ENCODE results near the gene ZNF444. TPM values are rescaled to one million over a fixed set of nuclear protein-coding genes. Genes with fewer than 3 reads are reported as not detected.

ZNF444 gene
- total and polyA plus RNA-seq, 2 of the 8 experiments (the other 6 are each of a cell fraction or from before 2014, with no cell fraction given) = 49.5 to 54.5 TPM

DNA sequence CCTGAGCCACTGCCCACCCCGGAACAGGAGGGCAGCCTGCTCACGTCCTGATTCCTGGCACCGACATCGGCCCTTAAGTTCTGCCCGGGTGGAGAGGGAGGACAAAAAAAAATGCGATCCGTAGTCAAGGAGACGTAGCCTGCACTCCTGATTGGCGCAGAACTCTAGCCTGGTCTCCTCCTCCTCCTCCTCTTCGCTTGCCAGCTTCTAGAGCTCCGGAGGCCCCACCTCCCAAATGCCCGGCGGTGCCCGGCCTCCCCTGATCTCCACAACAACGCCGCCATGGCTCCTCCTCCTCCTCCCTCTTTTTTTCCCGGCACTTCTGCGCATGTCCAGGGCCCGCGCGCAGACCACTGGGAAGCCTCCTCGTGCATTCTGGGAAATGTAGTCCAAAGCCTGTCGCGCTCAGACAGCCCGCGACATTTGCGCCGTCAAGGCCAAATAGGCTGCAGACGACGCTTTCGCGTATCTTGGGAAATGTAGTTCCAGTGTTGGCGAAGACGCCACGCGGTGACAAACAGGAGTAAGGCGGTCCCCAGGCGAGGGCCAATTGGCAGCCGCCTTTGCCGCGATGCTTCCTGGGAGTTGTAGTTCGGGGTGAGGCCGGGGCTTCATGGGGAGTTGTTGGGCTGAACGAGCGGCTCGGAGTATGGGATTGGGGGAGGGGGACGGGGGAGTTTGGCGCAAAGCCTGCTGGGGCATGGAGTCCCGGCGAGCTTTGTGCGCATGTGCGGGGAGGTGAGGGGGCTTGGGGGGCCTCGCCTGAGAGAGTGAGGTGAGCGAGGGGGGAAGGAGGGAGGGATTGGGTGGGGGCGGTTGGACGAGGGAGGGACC is at the start of gene ZNF444 (continued):
- TF ChIP-seq, protein P1, sequence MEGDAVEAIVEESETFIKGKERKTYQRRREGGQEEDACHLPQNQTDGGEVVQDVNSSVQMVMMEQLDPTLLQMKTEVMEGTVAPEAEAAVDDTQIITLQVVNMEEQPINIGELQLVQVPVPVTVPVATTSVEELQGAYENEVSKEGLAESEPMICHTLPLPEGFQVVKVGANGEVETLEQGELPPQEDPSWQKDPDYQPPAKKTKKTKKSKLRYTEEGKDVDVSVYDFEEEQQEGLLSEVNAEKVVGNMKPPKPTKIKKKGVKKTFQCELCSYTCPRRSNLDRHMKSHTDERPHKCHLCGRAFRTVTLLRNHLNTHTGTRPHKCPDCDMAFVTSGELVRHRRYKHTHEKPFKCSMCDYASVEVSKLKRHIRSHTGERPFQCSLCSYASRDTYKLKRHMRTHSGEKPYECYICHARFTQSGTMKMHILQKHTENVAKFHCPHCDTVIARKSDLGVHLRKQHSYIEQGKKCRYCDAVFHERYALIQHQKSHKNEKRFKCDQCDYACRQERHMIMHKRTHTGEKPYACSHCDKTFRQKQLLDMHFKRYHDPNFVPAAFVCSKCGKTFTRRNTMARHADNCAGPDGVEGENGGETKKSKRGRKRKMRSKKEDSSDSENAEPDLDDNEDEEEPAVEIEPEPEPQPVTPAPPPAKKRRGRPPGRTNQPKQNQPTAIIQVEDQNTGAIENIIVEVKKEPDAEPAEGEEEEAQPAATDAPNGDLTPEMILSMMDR (IDR thresholded peaks at IDR 0.05; ENCODE audit: control extremely low read depth in 1 of 3, insufficient read depth in 1 of 3, low read depth in 1 of 3, low read length in 3 of 3) = no peak
- no peak for TF ChIP-seq TEAD4 (IDR thresholded peaks at IDR 0.05; ENCODE audit: low read depth, low read length)
- no peak for TF ChIP-seq EZH2 (IDR thresholded peaks at IDR 0.05; ENCODE audit: low read depth, low read length, severe bottlenecking)
- no peak for TF ChIP-seq SIRT6 (IDR thresholded peaks at IDR 0.05; ENCODE audit: low read length)
- TF ChIP-seq JUN (IDR thresholded peaks at IDR 0.05; ENCODE audit: low read depth, low read length) = no peak
- TF ChIP-seq BACH1 (IDR thresholded peaks at IDR 0.05; ENCODE audit: low read length) = no peak
- TF ChIP-seq, protein P2, sequence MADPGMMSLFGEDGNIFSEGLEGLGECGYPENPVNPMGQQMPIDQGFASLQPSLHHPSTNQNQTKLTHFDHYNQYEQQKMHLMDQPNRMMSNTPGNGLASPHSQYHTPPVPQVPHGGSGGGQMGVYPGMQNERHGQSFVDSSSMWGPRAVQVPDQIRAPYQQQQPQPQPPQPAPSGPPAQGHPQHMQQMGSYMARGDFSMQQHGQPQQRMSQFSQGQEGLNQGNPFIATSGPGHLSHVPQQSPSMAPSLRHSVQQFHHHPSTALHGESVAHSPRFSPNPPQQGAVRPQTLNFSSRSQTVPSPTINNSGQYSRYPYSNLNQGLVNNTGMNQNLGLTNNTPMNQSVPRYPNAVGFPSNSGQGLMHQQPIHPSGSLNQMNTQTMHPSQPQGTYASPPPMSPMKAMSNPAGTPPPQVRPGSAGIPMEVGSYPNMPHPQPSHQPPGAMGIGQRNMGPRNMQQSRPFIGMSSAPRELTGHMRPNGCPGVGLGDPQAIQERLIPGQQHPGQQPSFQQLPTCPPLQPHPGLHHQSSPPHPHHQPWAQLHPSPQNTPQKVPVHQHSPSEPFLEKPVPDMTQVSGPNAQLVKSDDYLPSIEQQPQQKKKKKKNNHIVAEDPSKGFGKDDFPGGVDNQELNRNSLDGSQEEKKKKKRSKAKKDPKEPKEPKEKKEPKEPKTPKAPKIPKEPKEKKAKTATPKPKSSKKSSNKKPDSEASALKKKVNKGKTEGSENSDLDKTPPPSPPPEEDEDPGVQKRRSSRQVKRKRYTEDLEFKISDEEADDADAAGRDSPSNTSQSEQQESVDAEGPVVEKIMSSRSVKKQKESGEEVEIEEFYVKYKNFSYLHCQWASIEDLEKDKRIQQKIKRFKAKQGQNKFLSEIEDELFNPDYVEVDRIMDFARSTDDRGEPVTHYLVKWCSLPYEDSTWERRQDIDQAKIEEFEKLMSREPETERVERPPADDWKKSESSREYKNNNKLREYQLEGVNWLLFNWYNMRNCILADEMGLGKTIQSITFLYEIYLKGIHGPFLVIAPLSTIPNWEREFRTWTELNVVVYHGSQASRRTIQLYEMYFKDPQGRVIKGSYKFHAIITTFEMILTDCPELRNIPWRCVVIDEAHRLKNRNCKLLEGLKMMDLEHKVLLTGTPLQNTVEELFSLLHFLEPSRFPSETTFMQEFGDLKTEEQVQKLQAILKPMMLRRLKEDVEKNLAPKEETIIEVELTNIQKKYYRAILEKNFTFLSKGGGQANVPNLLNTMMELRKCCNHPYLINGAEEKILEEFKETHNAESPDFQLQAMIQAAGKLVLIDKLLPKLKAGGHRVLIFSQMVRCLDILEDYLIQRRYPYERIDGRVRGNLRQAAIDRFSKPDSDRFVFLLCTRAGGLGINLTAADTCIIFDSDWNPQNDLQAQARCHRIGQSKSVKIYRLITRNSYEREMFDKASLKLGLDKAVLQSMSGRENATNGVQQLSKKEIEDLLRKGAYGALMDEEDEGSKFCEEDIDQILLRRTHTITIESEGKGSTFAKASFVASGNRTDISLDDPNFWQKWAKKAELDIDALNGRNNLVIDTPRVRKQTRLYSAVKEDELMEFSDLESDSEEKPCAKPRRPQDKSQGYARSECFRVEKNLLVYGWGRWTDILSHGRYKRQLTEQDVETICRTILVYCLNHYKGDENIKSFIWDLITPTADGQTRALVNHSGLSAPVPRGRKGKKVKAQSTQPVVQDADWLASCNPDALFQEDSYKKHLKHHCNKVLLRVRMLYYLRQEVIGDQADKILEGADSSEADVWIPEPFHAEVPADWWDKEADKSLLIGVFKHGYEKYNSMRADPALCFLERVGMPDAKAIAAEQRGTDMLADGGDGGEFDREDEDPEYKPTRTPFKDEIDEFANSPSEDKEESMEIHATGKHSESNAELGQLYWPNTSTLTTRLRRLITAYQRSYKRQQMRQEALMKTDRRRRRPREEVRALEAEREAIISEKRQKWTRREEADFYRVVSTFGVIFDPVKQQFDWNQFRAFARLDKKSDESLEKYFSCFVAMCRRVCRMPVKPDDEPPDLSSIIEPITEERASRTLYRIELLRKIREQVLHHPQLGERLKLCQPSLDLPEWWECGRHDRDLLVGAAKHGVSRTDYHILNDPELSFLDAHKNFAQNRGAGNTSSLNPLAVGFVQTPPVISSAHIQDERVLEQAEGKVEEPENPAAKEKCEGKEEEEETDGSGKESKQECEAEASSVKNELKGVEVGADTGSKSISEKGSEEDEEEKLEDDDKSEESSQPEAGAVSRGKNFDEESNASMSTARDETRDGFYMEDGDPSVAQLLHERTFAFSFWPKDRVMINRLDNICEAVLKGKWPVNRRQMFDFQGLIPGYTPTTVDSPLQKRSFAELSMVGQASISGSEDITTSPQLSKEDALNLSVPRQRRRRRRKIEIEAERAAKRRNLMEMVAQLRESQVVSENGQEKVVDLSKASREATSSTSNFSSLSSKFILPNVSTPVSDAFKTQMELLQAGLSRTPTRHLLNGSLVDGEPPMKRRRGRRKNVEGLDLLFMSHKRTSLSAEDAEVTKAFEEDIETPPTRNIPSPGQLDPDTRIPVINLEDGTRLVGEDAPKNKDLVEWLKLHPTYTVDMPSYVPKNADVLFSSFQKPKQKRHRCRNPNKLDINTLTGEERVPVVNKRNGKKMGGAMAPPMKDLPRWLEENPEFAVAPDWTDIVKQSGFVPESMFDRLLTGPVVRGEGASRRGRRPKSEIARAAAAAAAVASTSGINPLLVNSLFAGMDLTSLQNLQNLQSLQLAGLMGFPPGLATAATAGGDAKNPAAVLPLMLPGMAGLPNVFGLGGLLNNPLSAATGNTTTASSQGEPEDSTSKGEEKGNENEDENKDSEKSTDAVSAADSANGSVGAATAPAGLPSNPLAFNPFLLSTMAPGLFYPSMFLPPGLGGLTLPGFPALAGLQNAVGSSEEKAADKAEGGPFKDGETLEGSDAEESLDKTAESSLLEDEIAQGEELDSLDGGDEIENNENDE (IDR thresholded peaks at IDR 0.05; ENCODE audit: insufficient replicate concordance, low read length) = no peak

All from H1 (cell line).